Measurements from ENCODE around the gene LPIN1.
"Not testable (repeated sequence)": the region's sequence is repeated elsewhere in the genome, so short reads cannot be mapped to it uniquely, and the experiment has no call there.

The LPIN1 gene

DNA sequence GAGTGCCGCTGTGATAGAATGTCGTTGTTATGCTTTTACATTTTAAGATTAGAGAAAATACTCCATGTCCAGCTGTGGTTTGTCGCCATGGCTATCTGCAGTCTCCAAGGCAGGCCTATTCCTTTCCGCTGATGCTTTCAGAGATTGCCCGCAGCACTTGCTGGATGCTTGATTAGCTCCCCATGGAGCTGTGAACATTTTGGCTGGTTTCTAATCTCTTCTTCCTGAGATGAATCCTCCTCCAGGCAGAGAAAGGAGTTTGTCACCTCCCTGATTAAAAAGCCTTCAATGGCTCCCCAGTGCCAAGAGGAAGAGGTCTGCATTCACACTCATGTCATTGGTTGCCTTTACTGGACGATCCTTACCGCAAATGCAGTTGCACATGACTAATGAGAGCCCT, 32.6 kb upstream of the LPIN1 start:
- in situ Hi-C loops (cut with MboI; ENCODE audit: low sequenced_read_pairs): no loop called here

DNA sequence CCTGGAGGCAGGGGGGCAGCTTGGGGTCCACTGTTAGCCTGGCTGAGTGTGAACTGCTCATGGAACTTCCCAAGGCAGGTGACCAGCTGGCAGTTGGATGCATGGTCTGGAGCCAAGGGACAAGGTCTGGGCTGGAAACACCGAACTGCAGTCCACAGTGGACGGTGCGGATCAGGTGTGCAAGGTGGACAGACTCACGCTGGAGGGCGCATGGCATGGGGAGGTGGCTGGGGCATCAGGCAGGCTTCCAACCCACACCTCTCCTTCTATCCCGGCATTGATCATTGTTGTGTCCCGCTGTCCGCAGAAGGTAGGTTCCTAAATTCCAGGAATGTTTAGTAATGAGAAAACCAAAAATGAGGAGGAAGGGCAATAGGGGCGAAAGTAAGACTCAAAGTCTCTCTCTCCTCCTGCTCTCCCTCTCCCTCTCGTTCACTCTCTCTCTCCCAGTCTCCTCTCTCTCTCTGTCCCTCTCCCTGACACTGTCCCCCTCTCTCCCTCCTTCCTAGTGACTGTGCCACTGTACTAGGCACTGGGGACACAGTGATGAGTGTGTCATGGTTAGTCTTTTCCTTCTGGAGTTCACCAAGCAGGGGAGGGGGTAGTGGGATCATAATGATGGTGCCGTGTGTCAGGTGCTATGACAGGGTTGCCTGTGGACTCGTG, 30.3 kb upstream of the LPIN1 start:
- in situ Hi-C loops (cut with MboI; ENCODE audit: low sequenced_read_pairs): no loop called here

DNA sequence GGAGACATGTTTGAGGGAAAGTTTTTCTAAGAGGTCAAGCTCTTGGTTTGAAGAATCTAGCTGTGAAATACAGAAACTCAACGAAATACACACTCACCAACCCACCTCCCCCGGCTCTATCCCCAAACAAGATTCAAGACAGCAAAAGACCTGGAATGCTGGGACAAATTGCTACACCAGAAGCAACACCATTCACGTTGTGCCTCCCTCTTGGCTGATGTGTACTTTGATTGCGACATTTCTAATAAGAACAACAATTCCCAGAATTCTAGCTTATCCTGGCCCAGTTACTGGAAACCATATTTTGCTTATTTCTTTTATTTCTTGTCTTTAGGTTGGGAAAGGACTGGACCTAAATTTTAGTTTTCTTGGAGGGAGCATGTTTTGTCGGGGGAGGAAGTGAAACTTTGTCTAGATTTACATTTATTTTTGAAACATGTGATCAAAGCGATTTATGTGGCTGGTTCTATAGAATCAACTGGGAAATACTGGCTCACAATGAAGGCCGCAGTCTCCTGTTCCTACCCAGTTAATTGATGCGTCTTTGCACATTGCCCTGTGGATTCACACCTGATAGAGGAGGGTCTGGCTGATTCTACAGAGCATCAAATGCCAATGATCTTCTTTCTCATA, 29.6 kb upstream of the LPIN1 start:
- in situ Hi-C loops (cut with MboI; ENCODE audit: low sequenced_read_pairs): no loop called here

DNA sequence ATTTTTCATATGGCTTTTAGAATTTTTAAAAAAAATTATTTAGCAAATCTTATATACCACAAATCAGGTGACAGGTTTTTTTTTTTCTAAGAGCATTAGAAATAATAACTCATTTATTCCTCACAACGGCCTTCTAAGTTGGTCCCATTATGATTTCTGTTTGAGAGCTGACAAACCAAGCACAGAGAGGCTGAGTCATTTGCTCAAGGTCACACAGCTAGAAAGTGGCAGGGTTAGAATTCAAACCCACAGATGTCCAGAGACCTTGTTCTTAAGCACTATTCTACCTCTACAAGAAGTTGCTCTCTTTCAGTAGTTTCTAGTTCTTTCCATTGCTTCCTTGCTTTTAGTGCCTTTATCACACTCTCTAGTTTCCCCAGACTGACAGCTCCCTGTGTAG, 28.8 kb upstream of the LPIN1 start:
- in situ Hi-C loops (cut with MboI; ENCODE audit: low sequenced_read_pairs): no loop called here

DNA sequence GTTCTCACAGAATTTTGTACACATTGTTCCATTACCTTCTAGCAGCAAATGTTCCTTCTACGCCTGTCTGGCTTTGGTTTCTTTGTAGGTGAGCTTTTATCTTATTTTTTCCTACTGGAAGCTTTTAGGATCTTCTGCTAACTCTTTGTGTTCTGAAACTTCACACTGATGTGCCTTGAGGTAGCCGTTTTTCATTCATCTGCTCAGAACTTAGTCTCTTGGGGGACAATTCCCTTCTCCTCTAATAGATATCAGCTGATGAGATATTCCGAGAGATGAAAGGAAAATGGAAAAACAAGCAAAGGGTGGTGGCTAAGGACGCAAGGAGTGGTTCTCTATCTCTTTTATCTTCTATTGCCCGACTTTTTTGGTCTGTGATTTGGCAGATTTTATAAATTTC, 27.8 kb upstream of the LPIN1 start:
- in situ Hi-C loops (cut with MboI; ENCODE audit: low sequenced_read_pairs): no loop called here

DNA sequence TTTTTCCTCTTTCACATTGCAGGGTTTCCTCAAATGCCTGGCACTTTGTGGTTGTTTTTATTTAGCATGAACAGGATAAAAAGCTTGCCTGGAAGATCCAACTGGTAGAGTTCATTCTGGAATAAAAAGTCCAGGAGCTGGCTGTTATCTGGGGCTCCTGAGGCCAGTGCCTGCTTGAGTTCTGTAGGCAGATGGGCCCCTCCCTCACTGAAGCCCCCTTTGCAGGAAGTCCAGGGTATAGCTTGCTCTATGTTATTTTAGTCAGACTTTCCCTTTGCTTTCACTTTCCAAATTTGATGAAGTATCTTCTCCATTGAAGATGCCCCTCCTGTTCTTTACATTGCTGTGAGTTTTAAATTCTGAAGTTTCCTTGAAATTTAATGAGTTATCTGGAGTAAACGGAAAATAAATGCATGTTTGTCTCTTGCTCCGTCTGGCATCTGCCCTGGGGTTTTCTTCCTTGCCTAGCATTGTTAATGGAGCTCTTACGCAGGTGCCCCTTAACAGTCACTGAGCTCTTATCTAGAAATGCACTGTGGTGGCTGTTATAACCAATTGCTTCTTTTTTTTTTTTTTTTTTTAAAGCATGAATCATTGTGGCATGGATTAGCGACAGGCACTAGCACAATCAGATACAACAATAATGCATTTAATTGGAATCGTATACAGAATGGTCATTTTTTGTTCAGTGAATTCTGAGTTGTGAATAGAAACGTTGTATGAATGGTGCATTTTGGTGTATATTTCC, 27.0 kb upstream of the LPIN1 start:
- in situ Hi-C loops (cut with MboI; ENCODE audit: low sequenced_read_pairs): no loop called here

DNA sequence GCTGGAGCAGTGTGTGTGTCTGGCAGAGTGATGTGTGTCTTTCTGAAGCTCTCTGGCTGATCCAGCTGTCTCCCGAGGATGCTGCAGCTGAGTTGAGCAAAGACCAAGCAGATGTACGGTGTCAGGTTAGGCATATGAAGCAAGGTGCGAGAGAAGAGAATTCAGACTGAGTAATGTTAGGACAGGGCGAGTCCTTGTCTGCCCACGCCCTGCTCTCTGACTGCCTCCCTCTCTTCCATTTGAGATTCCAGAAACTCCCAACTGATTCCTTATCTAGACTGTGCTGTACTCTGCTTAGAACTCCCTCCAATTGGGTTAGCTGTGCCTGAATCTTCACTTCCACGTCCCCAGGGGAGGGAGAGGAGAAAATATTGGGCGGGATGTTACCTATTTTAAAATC, 25.7 kb upstream of the LPIN1 start:
- in situ Hi-C loops (cut with MboI; ENCODE audit: low sequenced_read_pairs): no loop called here

DNA sequence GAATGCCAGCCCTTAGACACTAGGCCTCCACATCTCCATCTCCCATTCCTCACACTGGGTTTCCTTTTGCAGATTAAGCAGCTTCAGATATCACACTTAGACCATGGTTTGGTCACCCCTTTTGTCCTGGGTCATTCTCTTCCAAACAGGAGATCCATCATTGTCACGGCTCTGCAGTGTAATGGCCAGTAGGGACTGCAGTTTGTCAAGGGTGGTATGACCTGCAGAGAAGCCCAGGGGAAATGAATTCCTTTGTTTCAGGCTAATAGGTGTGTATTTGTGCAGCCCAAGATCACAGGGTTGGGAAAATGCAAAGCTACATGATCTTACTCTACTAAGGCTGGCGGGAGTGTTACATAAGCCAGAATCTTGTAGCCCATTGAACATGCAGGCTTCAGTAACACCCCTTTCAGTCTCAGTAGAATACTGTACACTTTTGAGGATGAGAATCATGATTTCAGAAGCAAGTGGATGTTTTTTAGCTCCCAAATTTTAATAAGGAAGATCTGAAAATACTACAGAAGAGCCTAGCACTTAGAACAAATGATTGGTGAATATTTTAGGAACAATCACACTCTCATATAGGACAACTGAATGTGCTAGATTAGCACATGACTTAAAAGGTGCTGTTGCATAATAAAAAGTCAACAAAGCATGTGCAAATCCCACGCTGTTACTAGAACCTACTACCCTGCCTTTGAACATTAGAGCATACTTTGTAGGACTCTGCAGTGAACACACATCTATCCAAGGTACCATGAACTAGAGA, 24.0 kb upstream of the LPIN1 start:
- in situ Hi-C loops (cut with MboI; ENCODE audit: low sequenced_read_pairs): no loop called here

DNA sequence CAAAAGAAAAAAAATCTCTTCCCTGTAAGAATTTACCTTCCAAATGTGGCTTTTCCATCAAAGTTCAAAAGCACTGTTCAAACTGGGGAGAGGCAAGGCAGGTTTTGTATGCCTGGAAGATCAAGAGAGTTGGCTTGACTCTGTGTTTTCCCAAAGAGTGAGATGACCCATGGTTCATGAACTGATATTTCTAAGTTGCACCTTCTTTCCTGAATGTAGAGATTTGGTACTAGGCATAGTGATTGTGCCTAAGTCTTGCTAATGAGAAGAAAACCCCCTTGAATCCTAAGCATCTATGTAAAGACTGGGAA, 23.4 kb upstream of the LPIN1 start:
- in situ Hi-C loops (cut with MboI; ENCODE audit: low sequenced_read_pairs): no loop called here

DNA sequence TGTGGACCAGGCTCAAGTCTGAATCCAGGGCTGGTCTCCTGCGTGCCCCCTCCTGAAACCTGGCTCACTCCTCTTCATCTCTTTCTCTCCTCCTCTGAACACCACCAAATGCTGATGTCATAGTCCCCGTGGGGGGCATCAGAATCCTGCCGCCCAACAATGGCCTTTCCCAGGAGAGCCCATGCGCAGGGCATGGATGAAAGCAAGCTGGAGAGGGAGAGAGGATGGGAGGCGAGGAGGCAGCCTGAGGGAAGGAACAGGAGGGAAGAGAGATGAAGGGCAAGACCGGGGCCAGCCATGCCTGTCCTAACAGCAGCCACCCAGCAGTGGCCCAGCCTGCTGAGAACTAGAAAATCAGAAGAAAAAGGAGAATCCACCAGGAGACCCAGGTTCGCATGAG, 22.3 kb upstream of the LPIN1 start:
- in situ Hi-C loops (cut with MboI; ENCODE audit: low sequenced_read_pairs): no loop called here

DNA sequence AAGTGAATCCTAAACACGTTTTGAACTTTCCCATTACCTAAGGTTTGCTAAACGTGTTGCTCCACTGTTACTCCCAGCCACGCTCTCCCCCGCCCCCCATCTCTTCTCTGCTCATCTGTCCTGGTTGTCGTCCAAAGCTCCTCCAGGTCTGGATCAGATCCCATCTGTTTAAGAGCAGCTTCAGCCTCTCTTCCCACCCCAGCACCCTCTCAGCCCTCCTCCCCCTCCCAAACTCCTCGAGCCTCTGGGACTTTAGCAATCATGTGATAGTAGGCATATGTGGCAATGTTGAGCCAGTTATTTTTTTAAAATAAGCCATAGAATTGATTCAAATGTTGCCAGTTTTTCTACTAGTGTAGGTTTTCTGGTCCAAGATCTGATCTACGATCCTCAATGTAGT, 20.0 kb upstream of the LPIN1 start:
- in situ Hi-C loops (cut with MboI; ENCODE audit: low sequenced_read_pairs): no loop called here

DNA sequence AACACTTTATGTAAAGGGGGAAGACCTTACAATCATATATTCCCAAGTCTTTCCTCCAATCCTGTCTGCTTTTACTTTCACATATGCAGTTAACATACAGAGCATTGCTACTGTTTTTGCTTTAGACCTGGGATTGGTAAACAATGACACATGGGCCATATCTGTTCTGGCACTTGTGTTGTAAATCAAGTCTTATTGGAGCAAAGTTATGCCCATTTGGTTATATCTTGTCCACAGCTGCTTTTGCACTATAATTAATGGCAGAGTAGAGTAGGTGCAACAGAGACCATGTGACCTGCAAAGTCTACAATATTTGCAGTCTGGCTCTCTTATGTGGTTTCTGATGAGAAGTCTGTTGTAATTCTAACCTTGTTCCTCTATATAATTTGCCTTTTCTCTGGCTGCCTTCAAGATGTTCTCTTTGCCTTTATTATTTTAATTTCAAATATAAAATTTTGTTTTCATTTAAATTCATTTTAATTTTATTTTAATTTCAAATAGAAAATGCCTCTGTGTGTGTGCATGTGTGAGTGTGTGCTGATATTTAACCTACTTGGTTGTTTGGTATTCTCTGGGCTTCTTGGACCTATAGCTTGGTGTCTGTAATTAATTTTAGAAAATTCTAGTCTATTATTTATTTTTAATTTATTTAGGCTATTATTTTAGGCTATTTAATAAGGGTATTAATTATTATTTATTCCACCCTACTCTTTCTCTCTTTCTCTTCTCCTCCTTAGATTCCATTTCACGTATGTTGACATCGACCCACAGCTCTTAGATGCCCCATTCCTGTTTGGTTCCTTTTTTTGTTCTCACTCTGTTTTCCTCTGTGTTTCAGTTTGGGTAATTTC, 16.8 kb upstream of the LPIN1 start:
- in situ Hi-C loops (cut with MboI; ENCODE audit: low sequenced_read_pairs): no loop called here

DNA sequence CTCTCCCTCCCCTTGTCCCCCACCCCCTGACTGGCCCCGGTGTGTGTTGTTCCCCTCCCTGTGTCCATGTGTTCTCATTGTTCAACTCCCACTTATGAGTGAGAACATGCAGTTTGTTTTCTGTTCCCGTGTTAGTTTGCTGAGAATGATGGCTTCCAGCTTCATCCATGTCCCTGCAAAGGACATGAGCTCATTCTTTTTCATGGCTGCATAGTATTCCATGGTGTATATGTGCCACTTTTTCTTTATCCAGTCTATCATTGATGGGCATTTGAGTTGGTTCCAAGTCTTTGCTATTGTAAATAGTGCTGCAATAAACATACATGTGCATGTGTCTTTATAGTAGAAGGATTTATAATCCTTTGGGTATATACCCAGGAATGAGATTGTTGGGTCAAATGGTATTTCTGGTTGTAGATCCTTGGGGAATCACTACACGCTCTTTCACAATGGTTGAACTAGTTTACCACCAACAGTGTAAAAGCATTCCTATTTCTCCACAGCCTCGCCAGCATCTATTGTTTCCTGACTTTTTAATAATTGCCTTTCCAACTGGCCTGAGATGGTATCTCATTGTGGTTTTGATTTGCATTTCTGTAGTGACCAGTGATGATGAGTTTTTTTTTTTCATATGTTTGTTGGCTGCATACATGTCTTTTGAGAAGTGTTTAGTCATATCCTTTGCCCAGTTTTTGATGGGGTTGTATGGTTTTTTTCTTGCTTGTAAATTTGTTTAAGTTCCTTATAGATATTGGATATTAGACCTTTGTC, 15.0 kb upstream of the LPIN1 start:
- in situ Hi-C loops (cut with MboI; ENCODE audit: low sequenced_read_pairs): not testable (repeated sequence)

DNA sequence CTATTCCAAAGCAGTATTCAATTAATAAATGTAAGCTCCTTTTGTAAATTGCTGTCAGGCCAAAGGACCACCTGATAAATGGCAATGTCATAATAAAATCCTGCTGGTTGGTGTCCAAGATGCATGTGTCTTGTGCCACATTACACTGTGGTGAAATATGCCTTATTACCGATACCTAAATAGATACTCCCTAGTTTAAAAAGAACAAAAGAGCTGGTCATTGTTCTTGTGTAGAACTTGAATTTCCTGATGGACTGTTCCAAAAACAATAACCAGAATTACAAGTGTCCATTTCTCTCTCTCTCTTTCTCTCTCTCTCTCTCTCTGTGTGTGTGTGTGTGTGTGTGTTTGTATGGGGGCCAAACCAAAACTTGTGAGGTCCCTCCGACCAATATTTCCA, 13.8 kb upstream of the LPIN1 start:
- in situ Hi-C loops (cut with MboI; ENCODE audit: low sequenced_read_pairs): no loop called here

DNA sequence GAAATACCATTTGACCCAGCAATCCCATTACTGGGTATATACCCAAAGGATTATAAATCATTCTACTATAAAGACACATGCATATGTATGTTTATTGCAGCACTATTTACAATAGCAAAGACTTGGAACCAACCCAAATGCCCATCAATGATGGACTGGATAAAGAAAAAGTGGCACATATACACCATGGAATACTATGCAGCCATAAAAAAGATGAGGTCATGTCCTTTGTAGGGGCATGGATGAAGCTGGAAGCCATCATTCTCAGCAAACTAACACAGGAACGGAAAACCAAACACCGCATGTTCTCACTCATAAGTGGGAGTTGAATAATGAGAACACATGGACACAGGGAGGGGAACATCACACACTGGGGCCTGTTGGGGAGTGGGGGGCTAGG, 8.6 kb upstream of the LPIN1 start:
- in situ Hi-C loops (cut with MboI; ENCODE audit: low sequenced_read_pairs): not testable (repeated sequence)

DNA sequence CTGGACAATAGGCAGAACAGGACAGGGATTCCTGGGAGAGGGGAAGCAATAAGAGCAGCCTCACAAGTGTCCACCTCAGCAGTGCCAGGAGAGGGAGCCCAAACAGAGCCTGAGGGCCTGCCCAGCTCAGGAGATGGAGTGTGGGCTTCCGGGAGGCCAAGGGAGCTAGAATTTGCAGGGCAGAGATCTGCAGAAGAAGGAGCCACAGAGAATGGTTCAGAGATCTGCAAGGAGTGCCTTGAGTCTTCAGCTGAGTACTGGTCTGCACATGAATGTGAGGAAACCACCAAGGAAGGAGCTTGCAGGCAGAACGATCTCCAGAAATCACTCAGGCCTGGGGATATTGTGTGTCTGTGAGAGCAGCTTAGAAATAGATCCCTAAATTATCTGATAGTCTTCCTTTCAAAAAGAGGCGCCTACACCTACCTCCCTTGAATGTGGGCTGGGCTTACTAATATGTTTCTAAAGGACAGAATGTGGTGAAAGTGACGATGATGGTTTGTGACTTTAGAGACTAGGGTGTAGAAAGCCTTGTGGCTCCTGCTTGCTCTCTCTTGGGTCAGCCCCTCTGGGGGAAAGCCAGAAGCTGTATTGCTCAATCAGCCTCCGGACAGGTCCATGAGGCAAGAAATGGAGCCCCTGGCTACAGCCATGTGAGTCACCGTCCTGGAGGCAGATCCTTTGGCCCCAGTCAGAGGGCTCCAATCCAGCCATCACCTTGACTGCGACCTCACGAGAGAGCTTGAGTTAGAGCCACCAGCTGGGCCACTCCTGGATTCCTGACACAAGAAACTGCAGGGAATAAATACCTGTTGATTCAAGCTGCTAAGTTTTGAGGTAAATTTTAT, 7.6 kb upstream of the LPIN1 start:
- in situ Hi-C loops (cut with MboI; ENCODE audit: low sequenced_read_pairs): no loop called here

DNA sequence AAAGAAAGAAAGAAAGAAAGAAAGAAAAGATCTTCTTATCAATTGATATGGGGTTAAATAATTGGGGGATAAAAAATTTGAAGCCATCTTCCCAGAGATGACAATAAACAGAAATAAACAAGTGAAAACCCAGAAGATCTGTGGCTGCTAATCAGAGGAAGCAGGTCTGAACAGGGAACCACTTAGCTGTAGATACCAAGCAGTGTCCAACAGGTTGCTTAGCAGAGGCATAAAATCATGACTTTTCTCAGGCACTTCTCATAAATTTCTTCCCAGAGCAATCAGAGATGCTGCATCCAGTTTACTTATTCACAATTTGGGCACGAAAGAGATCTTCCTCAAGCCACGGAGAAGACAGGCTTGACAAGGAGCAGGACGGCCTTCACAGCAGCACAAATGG, 5.7 kb upstream of the LPIN1 start:
- in situ Hi-C loops (cut with MboI; ENCODE audit: low sequenced_read_pairs): no loop called here

DNA sequence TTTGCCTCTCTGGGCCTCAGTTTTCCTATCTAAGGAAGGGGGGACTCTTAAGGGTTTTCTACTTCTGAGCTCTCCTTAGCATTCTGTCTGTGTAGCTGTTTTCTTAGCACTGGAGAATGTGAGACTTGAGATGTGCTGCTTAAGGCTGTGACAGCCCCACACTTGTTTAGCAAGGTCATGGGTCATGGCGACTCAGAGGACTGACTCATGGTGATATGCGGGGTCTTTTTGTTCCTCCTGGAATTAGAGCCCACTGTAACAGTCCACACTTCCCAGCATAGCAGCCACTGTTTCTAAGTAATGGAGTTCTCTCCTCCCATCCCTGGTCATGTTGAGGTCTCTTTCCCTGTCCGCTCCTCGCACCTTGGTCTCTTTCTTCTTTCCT, 4.1 kb upstream of the LPIN1 start:
- in situ Hi-C loops (cut with MboI; ENCODE audit: low sequenced_read_pairs): no loop called here

DNA sequence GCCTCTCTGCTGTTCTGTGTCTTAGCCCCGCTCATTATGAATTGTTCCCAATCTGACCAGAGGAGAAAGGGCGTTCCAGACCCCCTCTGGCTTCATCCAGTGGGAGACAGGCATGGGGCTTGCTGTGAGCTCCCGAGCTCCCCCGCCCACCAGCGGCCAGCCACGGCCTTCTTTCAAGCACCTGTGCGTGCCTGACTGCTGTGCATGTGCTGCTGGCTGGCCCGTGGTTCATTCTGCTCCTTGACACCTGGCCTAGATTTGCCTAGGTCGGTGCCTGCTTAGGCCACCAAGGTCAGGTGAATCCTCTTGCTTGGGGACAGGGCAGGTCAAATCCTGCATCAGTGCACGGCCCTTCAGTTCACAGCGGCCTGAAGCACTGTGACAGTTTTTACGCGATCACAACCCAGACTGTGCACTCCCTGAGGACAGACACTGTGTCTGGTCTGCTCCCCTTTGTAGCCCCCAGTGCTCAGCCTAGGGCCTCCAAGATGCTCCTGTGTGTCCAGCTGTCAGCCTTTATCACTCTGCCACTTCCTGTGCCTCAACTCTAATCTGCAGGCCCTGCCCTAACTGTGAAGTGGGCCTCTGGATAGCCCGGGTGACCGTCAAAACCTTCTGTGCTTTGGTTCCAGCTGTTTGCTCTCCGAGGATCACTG, 3.6 kb upstream of the LPIN1 start:
- in situ Hi-C loops (cut with MboI; ENCODE audit: low sequenced_read_pairs): no loop called here

All from HL-60/S4 (cell line).